OCI-LY1 (cell line): ENCODE measurements around the gene AK5.

Experiments
- H2AFZ ChIP-seq: fragments of 200-600 bp; sonication (generic), shearing (Covaris generic); 2 replicates; pipeline ENCODE4 v1.6.0; 2014; ENCODE audit warnings: antibody characterized with exemption, mild to moderate bottlenecking, low read length
- H3F3A ChIP-seq: fragments of 200-600 bp; sonication (generic), shearing (Covaris generic); 2 replicates; pipeline ENCODE4 v1.6.0; 2014; ENCODE audit warnings: mild to moderate bottlenecking, antibody characterized with exemption, low read length, moderate library complexity; ENCODE audit not compliant: insufficient read depth
- H3K27ac ChIP-seq: fragments of 200-600 bp; sonication (generic); 2 replicates; pipeline ENCODE4 v1.5.1; 2014; ENCODE audit warnings: low read length, mixed run types, mild to moderate bottlenecking, low read depth; ENCODE audit not compliant: poor library complexity, severe bottlenecking
- H3K27me3 ChIP-seq: fragments of 200-600 bp; sonication (generic); 2 replicates; pipeline ENCODE4 v1.6.0; 2014; ENCODE audit warnings: antibody characterized with exemption, mild to moderate bottlenecking, low read length, moderate library complexity; ENCODE audit not compliant: insufficient read depth
- H3K36me3 ChIP-seq: fragments of 200-600 bp; sonication (generic); 2 replicates; pipeline ENCODE4 v1.6.1; 2014; ENCODE audit warnings: mild to moderate bottlenecking, antibody characterized with exemption, low read length, moderate library complexity, mixed read lengths; ENCODE audit not compliant: insufficient read depth
- H3K4me1 ChIP-seq: fragments of 200-600 bp; sonication (generic); 2 replicates; pipeline ENCODE4 v1.5.1; 2014; ENCODE audit warnings: mild to moderate bottlenecking, low read length, moderate library complexity; ENCODE audit not compliant: insufficient read depth, severe bottlenecking
- H3K4me2 ChIP-seq: fragments of 200-600 bp; sonication (generic), shearing (Covaris generic); 2 replicates; pipeline ENCODE4 v1.6.1; 2014; ENCODE audit warnings: low read length
- H3K4me3 ChIP-seq: fragments of 200-600 bp; sonication (generic); 2 replicates; pipeline ENCODE4 v1.5.1; 2014; ENCODE audit warnings: low read length, low read depth, mild to moderate bottlenecking, mixed read lengths; ENCODE audit not compliant: poor library complexity, severe bottlenecking
- H3K79me2 ChIP-seq: fragments of 200-600 bp; shearing (Covaris generic); 2 replicates; pipeline ENCODE4 v1.6.1; 2016; ENCODE audit warnings: mixed run types, low read length, mixed read lengths; ENCODE audit not compliant: insufficient read depth
- H3K9ac ChIP-seq: fragments of 200-600 bp; sonication (generic), shearing (Covaris generic); 2 replicates; pipeline ENCODE4 v1.6.1; 2014; ENCODE audit warnings: mild to moderate bottlenecking, low read length, mixed read lengths
- H3K9me2 ChIP-seq: fragments of 200-600 bp; sonication (generic), shearing (Covaris generic); 2 replicates; pipeline ENCODE4 v1.6.1; 2014; ENCODE audit warnings: low read depth, mild to moderate bottlenecking, low read length, mixed read lengths
- H3K9me3 ChIP-seq: fragments of 200-600 bp; shearing (Covaris generic); 2 replicates; pipeline ENCODE4 v1.6.1; 2014; ENCODE audit warnings: low read length, mixed read lengths
- H4K20me1 ChIP-seq: fragments of 200-600 bp; sonication (generic), shearing (Covaris generic); 2 replicates; pipeline ENCODE4 v1.6.0; 2016; ENCODE audit warnings: mild to moderate bottlenecking, low read length; ENCODE audit not compliant: insufficient read depth
- EZH2 ChIP-seq: fragments of 200-600 bp; sonication (generic), shearing (Covaris generic); IDR thresholded peaks from 2 replicates; pipeline ENCODE4 v1.8.0; 2017; ENCODE audit warnings: borderline replicate concordance, mixed run types, mild to moderate bottlenecking, antibody characterized with exemption, low read length, moderate library complexity, mixed read lengths
- TF ChIP-seq, protein P1 (sequence below): fragments of 200-600 bp; sonication (generic), shearing (Covaris generic); IDR thresholded peaks from 2 replicates; pipeline ENCODE4 v1.5.1; 2017; ENCODE audit warnings: mild to moderate bottlenecking, antibody characterized with exemption, low read length, moderate library complexity, mixed read lengths

AK5 gene

GRCh38 chr1:77375541-77375940 lies 93.7 kb downstream of the AK5 start:
- no peaks in the 10 kb centered on the region for H3K79me2 ChIP-seq
- H3K27me3 ChIP-seq: no peaks in the 10 kb centered on the region
- H4K20me1 ChIP-seq: no peaks in the 10 kb centered on the region
- no peaks in the 10 kb centered on the region for H3K36me3 ChIP-seq
- no peak overlapping the region for H2AFZ ChIP-seq
- no peak overlapping the region for H3K4me2 ChIP-seq
- TF ChIP-seq, protein P1, sequence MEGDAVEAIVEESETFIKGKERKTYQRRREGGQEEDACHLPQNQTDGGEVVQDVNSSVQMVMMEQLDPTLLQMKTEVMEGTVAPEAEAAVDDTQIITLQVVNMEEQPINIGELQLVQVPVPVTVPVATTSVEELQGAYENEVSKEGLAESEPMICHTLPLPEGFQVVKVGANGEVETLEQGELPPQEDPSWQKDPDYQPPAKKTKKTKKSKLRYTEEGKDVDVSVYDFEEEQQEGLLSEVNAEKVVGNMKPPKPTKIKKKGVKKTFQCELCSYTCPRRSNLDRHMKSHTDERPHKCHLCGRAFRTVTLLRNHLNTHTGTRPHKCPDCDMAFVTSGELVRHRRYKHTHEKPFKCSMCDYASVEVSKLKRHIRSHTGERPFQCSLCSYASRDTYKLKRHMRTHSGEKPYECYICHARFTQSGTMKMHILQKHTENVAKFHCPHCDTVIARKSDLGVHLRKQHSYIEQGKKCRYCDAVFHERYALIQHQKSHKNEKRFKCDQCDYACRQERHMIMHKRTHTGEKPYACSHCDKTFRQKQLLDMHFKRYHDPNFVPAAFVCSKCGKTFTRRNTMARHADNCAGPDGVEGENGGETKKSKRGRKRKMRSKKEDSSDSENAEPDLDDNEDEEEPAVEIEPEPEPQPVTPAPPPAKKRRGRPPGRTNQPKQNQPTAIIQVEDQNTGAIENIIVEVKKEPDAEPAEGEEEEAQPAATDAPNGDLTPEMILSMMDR: no peak
- TF ChIP-seq EZH2: no peak
- H3K4me1 ChIP-seq: no peaks in the 10 kb centered on the region
- no peaks in the 10 kb centered on the region for H3K9me2 ChIP-seq
- H3F3A ChIP-seq: no peaks in the 10 kb centered on the region
- no peak overlapping the region for H3K27ac ChIP-seq
- H3K9me3 ChIP-seq: no peaks in the 10 kb centered on the region
- no peak overlapping the region for H3K4me3 ChIP-seq
- no peak overlapping the region for H3K9ac ChIP-seq

- H2AFZ ChIP-seq: no peak overlapping the region
- H3K9ac ChIP-seq: no peak overlapping the region
- H3K9me2 ChIP-seq: no peaks in the 10 kb centered on the region
- no peak overlapping the region for H3K27ac ChIP-seq
- no peaks in the 10 kb centered on the region for H4K20me1 ChIP-seq
- no peaks in the 10 kb centered on the region for H3K4me1 ChIP-seq
- no peaks in the 10 kb centered on the region for H3K36me3 ChIP-seq
- no peaks in the 10 kb centered on the region for H3K9me3 ChIP-seq
- no peaks in the 10 kb centered on the region for H3F3A ChIP-seq
- H3K4me2 ChIP-seq: no peak overlapping the region
- no peak overlapping the region for H3K4me3 ChIP-seq
- TF ChIP-seq, protein P1: no peak
- no peaks in the 10 kb centered on the region for H3K79me2 ChIP-seq
- H3K27me3 ChIP-seq: no peaks in the 10 kb centered on the region
Observed at GRCh38 chr1:77375990-77376389, 94.2 kb downstream of the AK5 start.

GRCh38 chr1:77378723-77379535 lies 97.1 kb downstream of the AK5 start:
- no peak overlapping the region for H3K4me2 ChIP-seq
- H3K9ac ChIP-seq: no peak overlapping the region
- no peaks in the 10 kb centered on the region for H4K20me1 ChIP-seq
- H3K36me3 ChIP-seq: no peaks in the 10 kb centered on the region
- no peaks in the 10 kb centered on the region for H3K79me2 ChIP-seq
- no peaks in the 10 kb centered on the region for H3K27me3 ChIP-seq
- no peak overlapping the region for H3K4me3 ChIP-seq
- H2AFZ ChIP-seq: no peak overlapping the region
- no peaks in the 10 kb centered on the region for H3K4me1 ChIP-seq
- no peaks in the 10 kb centered on the region for H3K9me2 ChIP-seq
- H3K27ac ChIP-seq: no peak overlapping the region
- TF ChIP-seq, protein P1: no peak
- TF ChIP-seq EZH2: no peak
- no peaks in the 10 kb centered on the region for H3K9me3 ChIP-seq
- H3F3A ChIP-seq: no peaks in the 10 kb centered on the region
